Measurements from ENCODE around the gene KLHL17. TPM values are rescaled to one million over a fixed set of nuclear protein-coding genes. Genes with fewer than 3 reads are reported as not detected.

Gene KLHL17
- total RNA-seq, 3 donors from 2014 or later (not counting 1 experiment from before 2014, with no cell fraction given): 17.8 to 33.5 (median 22.4) TPM

- Mint-ChIP-seq H3K36me3 (no peaks in the 10 kb centered on the region), H3K9me3 (no peaks in the 10 kb centered on the region), H3K27me3 (ENCODE audit: low read depth in 2 of 2) (peaks cover 9 to 27% of the 10 kb centered on the region in 2 donors), H3K27ac (no peak overlapping the region), H3K4me1 (peaks cover 0 to 10% of the 10 kb centered on the region in 2 donors), H3K4me3 (peak overlapping the region; percentile 13)
- Histone ChIP-seq H3K4me1 (ENCODE audit: control insufficient read depth, insufficient read depth, low read length) (peaks cover 32% of the 10 kb centered on the region), H3K4me3 (ENCODE audit: low read length) (no peak overlapping the region), H3K36me3 (ENCODE audit: control insufficient read depth, insufficient read depth, low read length) (no peaks in the 10 kb centered on the region), H3K9me3 (ENCODE audit: control insufficient read depth, insufficient read depth, low read length) (no peaks in the 10 kb centered on the region), H3K27me3 (ENCODE audit: control insufficient read depth, insufficient read depth, low read length) (peaks cover 38% of the 10 kb centered on the region), H3K27ac (ENCODE audit: low read length) (no peak overlapping the region)
- intact Hi-C loops (cut with micrococcal nuclease): no loop called here
- ATAC-seq: peak; percentile 52 to 65 (median 60)
- DNase-seq: peak in 1 of 2 donors; percentile 68
- WGBS (ENCODE audit: insufficient coverage): 32% methylated on average over 38 of the region's 38 CpGs
- no peak for TF ChIP-seq CTCF (IDR thresholded peaks at IDR 0.05)
Observed at GRCh38 chr1:921011-921837, 39.2 kb upstream of the KLHL17 start.

GRCh38 chr1:923131-923990 lies 37.0 kb upstream of the KLHL17 start, which contains the start of gene SAMD11:
Gene SAMD11, plus strand, starts transcription at chr1:923923. Its CDS starts 509 bp downstream, at chr1:924432.
- peak; percentile 42 to 77 for DNase-seq
- H3K4me3 ChIP-seq (ENCODE audit: low read length): no peak within 1 kb of the TSS
- Mint-ChIP-seq H3K4me3 (peak within 1 kb of the TSS; percentile 83), H3K27ac (no peak within 1 kb of the TSS), H3K9me3 (no peaks in the 10 kb centered on the region), H3K27me3 (ENCODE audit: low read depth in 2 of 2) (peaks cover 20 to 38% of the 10 kb centered on the region in 2 donors), H3K36me3 (no peaks in the 10 kb centered on the region), H3K4me1 (peaks cover 0 to 10% of the 10 kb centered on the region in 2 donors)
- ATAC-seq: peak; percentile 47 to 72 (median 51)
- no peaks in the 10 kb centered on the region for H3K9me3 ChIP-seq (ENCODE audit: control insufficient read depth, insufficient read depth, low read length)
- intact Hi-C loops (cut with micrococcal nuclease): no loop called here
- H3K27ac ChIP-seq (ENCODE audit: low read length): no peak within 1 kb of the TSS
- peaks cover 32% of the 10 kb centered on the region for H3K4me1 ChIP-seq (ENCODE audit: control insufficient read depth, insufficient read depth, low read length)
- H3K27me3 ChIP-seq (ENCODE audit: control insufficient read depth, insufficient read depth, low read length): peaks cover 41% of the 10 kb centered on the region
- 2% methylated on average over 69 of the region's 72 CpGs for WGBS (ENCODE audit: insufficient coverage)
- TF ChIP-seq CTCF (IDR thresholded peaks at IDR 0.05): no peak
- H3K36me3 ChIP-seq (ENCODE audit: control insufficient read depth, insufficient read depth, low read length): no peaks in the 10 kb centered on the region

GRCh38 chr1:923991-924655 lies 36.3 kb upstream of the KLHL17 start:
- H3K27me3 ChIP-seq (ENCODE audit: control insufficient read depth, insufficient read depth, low read length): peaks cover 40% of the 10 kb centered on the region
- peaks cover 20 to 35% of the 10 kb centered on the region in 2 donors for H3K27me3 Mint-ChIP-seq (ENCODE audit: low read depth in 2 of 2)
- intact Hi-C loops (cut with micrococcal nuclease): no loop called here
- H3K4me1 Mint-ChIP-seq: peaks cover 0 to 10% of the 10 kb centered on the region in 2 donors
- WGBS (ENCODE audit: insufficient coverage): under 1% methylated on average over 98 of the region's 98 CpGs
- H3K9me3 ChIP-seq (ENCODE audit: control insufficient read depth, insufficient read depth, low read length): no peaks in the 10 kb centered on the region
- H3K27ac Mint-ChIP-seq: no peak overlapping the region
- ATAC-seq (no peak), DNase-seq (no peak)
- H3K4me1 ChIP-seq (ENCODE audit: control insufficient read depth, insufficient read depth, low read length): peaks cover 32% of the 10 kb centered on the region
- no peaks in the 10 kb centered on the region for H3K36me3 Mint-ChIP-seq
- TF ChIP-seq CTCF (IDR thresholded peaks at IDR 0.05): no peak
- no peaks in the 10 kb centered on the region for H3K36me3 ChIP-seq (ENCODE audit: control insufficient read depth, insufficient read depth, low read length)
- H3K9me3 Mint-ChIP-seq: no peaks in the 10 kb centered on the region
- H3K4me3 Mint-ChIP-seq: no peak overlapping the region
- H3K27ac ChIP-seq (ENCODE audit: low read length): no peak overlapping the region
- no peak overlapping the region for H3K4me3 ChIP-seq (ENCODE audit: low read length)

All from natural killer cell (primary cell).